DOHH2 (cell line): Measurements from ENCODE around the gene CNPY3.

Experiments
- H3F3A ChIP-seq: fragments of 200-600 bp; sonication (generic), shearing (Covaris generic); 2 replicates; pipeline ENCODE4 v1.6.0; 2016; ENCODE audit warnings: antibody characterized with exemption, mild to moderate bottlenecking; ENCODE audit not compliant: control insufficient read depth, insufficient read depth
- H3K27ac ChIP-seq: fragments of 200-600 bp; sonication (generic); 2 replicates; pipeline ENCODE4 v1.5.1; 2014; ENCODE audit warnings: low read depth, mild to moderate bottlenecking, low read length, moderate library complexity
- H3K27me3 ChIP-seq: fragments of 200-600 bp; sonication (generic); 2 replicates; pipeline ENCODE4 v1.6.1; 2014; ENCODE audit warnings: mild to moderate bottlenecking, low read length, mixed read lengths; ENCODE audit not compliant: control insufficient read depth
- H3K36me3 ChIP-seq: fragments of 200-600 bp; sonication (generic); 2 replicates; pipeline ENCODE4 v1.6.1; 2014; ENCODE audit warnings: mild to moderate bottlenecking, low read length, moderate library complexity, mixed read lengths; ENCODE audit not compliant: control insufficient read depth
- H3K4me1 ChIP-seq: fragments of 200-600 bp; sonication (generic); 2 replicates; pipeline ENCODE4 v1.6.1; 2014; ENCODE audit warnings: mild to moderate bottlenecking, low read length, mixed read lengths; ENCODE audit not compliant: control insufficient read depth
- H3K4me2 ChIP-seq: fragments of 200-600 bp; sonication (generic); 2 replicates; pipeline ENCODE4 v1.6.0; 2014; ENCODE audit warnings: mild to moderate bottlenecking, low read length, moderate library complexity
- H3K4me3 ChIP-seq: fragments of 200-600 bp; sonication (generic); 2 replicates; pipeline ENCODE4 v1.5.1; 2014; ENCODE audit warnings: mild to moderate bottlenecking, low read length, mixed read lengths
- H3K79me2 ChIP-seq: fragments of 200-600 bp; sonication (generic); 2 replicates; pipeline ENCODE4 v1.6.1; 2014; ENCODE audit warnings: mild to moderate bottlenecking, low read length, mixed read lengths; ENCODE audit not compliant: control insufficient read depth
- H3K9me2 ChIP-seq: fragments of 200-600 bp; sonication (generic); replicated peaks from 2 replicates; pipeline ENCODE4 v1.6.1; 2014; ENCODE audit warnings: mild to moderate bottlenecking, low read length, mixed read lengths; ENCODE audit not compliant: control insufficient read depth
- H3K9me3 ChIP-seq: fragments of 200-600 bp; sonication (generic); 2 replicates; pipeline ENCODE4 v1.6.1; 2014; ENCODE audit warnings: antibody characterized with exemption, low read length, mixed read lengths; ENCODE audit not compliant: control insufficient read depth, insufficient read depth
- H4K20me1 ChIP-seq: fragments of 200-600 bp; sonication (generic); 2 replicates; pipeline ENCODE4 v1.6.0; 2014; ENCODE audit warnings: low read depth, mild to moderate bottlenecking, antibody characterized with exemption, low read length, moderate library complexity; ENCODE audit not compliant: control insufficient read depth, insufficient read depth
- CTCF ChIP-seq: fragments of 200-600 bp; sonication (generic); IDR thresholded peaks from one replicate; pipeline ENCODE4 v1.5.1; 2014; ENCODE audit warnings: antibody characterized with exemption, mild to moderate bottlenecking, low read depth, low read length; ENCODE audit not compliant: poor library complexity, severe bottlenecking
- EZH2phosphoT487 ChIP-seq: fragments of 200-600 bp; sonication (generic); IDR thresholded peaks from 2 replicates; pipeline ENCODE4 v1.6.1; 2017; ENCODE audit warnings: borderline replicate concordance, mild to moderate bottlenecking, antibody characterized with exemption, low read length, moderate library complexity, mixed read lengths

Gene CNPY3

GRCh38 chr6:42962096-42962495, 32.8 kb downstream of the CNPY3 start:
- TF ChIP-seq EZH2phosphoT487 (no peak), CTCF (no peak)
- no peaks in the 10 kb centered on the region for H3K79me2 ChIP-seq

GRCh38 chr6:42962502-42963178, 33.4 kb downstream of the CNPY3 start:
- Histone ChIP-seq H3K4me1 (peaks cover 16% of the 10 kb centered on the region), H3K79me2 (no peaks in the 10 kb centered on the region)

More at GRCh38 chr6:42962096-42962495, 32.8 kb downstream of the CNPY3 start:
- H3K9me3 ChIP-seq: no peaks in the 10 kb centered on the region
- H3K4me1 ChIP-seq: peaks cover 16% of the 10 kb centered on the region
- H3K4me2 ChIP-seq: no peak overlapping the region
- H3F3A ChIP-seq: 0 out of 2 replicates have a peak, but pooled peaks cover 5% of the 10 kb centered on the region
- H4K20me1 ChIP-seq: no peaks in the 10 kb centered on the region; the same call in 1 of the 2 replicates
- peaks cover 37% of the 10 kb centered on the region for H3K36me3 ChIP-seq
- no peaks in the 10 kb centered on the region for H3K27me3 ChIP-seq
- no peak overlapping the region for H3K27ac ChIP-seq
- no peaks in the 10 kb centered on the region for H3K9me2 ChIP-seq
- H3K4me3 ChIP-seq: no peak overlapping the region

GRCh38 chr6:42963179-42963854, 34.0 kb downstream of the CNPY3 start:
- Histone ChIP-seq H3K9me3 (no peaks in the 10 kb centered on the region), H3K27me3 (no peaks in the 10 kb centered on the region), H3K27ac (no peak overlapping the region), H3F3A (0 out of 2 replicates have a peak, but pooled peaks cover 5% of the 10 kb centered on the region), H3K4me2 (no peak overlapping the region), H3K36me3 (peaks cover 43% of the 10 kb centered on the region), H3K9me2 (no peaks in the 10 kb centered on the region), H3K4me1 (peaks cover 16% of the 10 kb centered on the region), H4K20me1 (no peaks in the 10 kb centered on the region; the same call in 1 of the 2 replicates), H3K4me3 (no peak overlapping the region), H3K79me2 (no peaks in the 10 kb centered on the region)
- TF ChIP-seq CTCF (no peak), EZH2phosphoT487 (no peak)

More at GRCh38 chr6:42962502-42963178, 33.4 kb downstream of the CNPY3 start:
- Histone ChIP-seq H3K9me3 (no peaks in the 10 kb centered on the region), H3F3A (0 out of 2 replicates have a peak, but pooled peaks cover 5% of the 10 kb centered on the region), H3K9me2 (no peaks in the 10 kb centered on the region), H3K27ac (no peak overlapping the region), H3K4me2 (no peak overlapping the region), H3K27me3 (no peaks in the 10 kb centered on the region), H3K36me3 (peaks cover 40% of the 10 kb centered on the region), H4K20me1 (no peaks in the 10 kb centered on the region; the same call in 1 of the 2 replicates), H3K4me3 (no peak overlapping the region)
- TF ChIP-seq CTCF: no peak
- no peak for TF ChIP-seq EZH2phosphoT487
